ENCODE measurements around the gene DPP6.

DPP6 gene

DNA sequence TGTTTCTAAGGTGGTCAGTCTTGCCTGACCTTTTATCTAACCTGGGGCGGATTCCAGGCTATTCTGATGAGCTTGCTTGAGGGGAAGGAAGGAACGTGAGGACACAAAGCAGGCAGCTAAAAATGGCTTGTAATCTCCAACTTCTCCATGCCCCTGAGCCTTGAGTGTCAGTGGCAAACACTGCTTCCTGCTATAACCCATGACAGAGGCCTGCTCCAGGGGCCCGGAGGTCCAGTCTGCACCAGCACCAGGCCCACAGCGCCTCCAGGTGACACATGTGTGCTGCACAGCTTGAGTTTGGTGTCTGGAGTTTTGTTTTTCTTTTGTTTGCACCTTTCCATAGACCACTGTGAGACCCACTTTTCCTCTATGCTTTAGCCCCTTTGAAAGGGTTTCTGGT, 742.8 kb downstream of the DPP6 start:
- DNase-seq (ENCODE audit: low spot score) = no peak
- H3K27ac ChIP-seq (ENCODE audit: poor library complexity, severe bottlenecking) = no peak overlapping the region
- TF ChIP-seq, protein P1, sequence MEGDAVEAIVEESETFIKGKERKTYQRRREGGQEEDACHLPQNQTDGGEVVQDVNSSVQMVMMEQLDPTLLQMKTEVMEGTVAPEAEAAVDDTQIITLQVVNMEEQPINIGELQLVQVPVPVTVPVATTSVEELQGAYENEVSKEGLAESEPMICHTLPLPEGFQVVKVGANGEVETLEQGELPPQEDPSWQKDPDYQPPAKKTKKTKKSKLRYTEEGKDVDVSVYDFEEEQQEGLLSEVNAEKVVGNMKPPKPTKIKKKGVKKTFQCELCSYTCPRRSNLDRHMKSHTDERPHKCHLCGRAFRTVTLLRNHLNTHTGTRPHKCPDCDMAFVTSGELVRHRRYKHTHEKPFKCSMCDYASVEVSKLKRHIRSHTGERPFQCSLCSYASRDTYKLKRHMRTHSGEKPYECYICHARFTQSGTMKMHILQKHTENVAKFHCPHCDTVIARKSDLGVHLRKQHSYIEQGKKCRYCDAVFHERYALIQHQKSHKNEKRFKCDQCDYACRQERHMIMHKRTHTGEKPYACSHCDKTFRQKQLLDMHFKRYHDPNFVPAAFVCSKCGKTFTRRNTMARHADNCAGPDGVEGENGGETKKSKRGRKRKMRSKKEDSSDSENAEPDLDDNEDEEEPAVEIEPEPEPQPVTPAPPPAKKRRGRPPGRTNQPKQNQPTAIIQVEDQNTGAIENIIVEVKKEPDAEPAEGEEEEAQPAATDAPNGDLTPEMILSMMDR (IDR thresholded peaks at IDR 0.05; ENCODE audit: poor library complexity, severe bottlenecking) = no peak
- no peak for ATAC-seq (ENCODE audit: low read depth)
- no peaks in the 10 kb centered on the region for H3K9me3 ChIP-seq (ENCODE audit: severe bottlenecking)
- peaks cover 9% of the 10 kb centered on the region for H3K27me3 ChIP-seq (ENCODE audit: insufficient read depth, poor library complexity, severe bottlenecking)
- no peak overlapping the region for H3K4me3 ChIP-seq (ENCODE audit: severe bottlenecking)
- no peaks in the 10 kb centered on the region for H3K4me1 ChIP-seq (ENCODE audit: insufficient read depth, poor library complexity, severe bottlenecking)
- no peaks in the 10 kb centered on the region for H3K36me3 ChIP-seq (ENCODE audit: low read depth)

DNA sequence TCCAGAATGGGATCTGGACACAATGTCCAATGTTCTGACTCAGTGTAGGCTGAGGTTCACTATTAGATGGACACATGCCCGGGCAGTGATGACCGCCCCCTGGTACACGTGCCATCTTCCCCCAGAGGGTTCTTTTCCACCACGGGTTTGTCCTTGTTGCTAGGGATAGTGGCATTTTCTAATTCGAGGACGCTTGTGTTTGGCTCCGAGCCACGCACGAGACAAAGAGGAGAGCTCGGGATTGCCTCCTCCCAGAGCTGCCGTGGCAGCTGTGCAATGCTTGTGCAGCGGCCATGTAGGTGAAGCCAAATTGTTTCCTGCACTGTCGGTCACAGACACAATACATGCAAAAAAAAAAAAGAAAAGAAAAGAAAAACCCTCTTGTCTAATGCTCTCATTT, 743.2 kb downstream of the DPP6 start:
- no peak for ATAC-seq (ENCODE audit: low read depth)
- no peak overlapping the region for H3K4me3 ChIP-seq (ENCODE audit: severe bottlenecking)

DNA sequence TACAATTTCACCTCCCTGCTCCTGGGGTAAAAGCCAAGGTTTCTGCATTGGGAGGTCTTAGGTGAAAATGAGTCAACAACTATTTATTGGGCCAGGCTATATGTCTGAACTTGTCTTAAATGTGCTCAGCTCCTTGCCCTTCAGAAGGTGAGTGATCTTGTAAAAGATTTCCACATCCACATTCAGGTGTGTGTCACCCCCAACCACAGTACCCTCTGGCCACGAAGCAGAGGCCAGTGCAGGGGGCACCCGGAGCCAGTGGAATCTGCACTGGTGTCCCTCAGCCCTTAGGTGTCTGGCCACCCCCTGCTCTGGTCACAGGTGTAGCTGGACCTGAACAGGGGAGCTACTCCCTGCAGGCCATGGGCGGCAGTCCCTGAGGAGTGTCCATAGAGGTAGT, 752.3 kb downstream of the DPP6 start:
- H3K27ac ChIP-seq (ENCODE audit: poor library complexity, severe bottlenecking) = peak overlapping the region; percentile 40
- peak; percentile 92 for ATAC-seq (ENCODE audit: low read depth)
- no peaks in the 10 kb centered on the region for H3K4me1 ChIP-seq (ENCODE audit: insufficient read depth, poor library complexity, severe bottlenecking)
- TF ChIP-seq, protein P1 (IDR thresholded peaks at IDR 0.05; ENCODE audit: poor library complexity, severe bottlenecking) = no peak
- DNase-seq (ENCODE audit: low spot score) = no peak
- H3K27me3 ChIP-seq (ENCODE audit: insufficient read depth, poor library complexity, severe bottlenecking) = no peaks in the 10 kb centered on the region
- no peaks in the 10 kb centered on the region for H3K9me3 ChIP-seq (ENCODE audit: severe bottlenecking)
- H3K36me3 ChIP-seq (ENCODE audit: low read depth) = no peaks in the 10 kb centered on the region
- H3K4me3 ChIP-seq (ENCODE audit: severe bottlenecking) = no peak overlapping the region

More for the DNA sequence above, 743.2 kb downstream of the DPP6 start:
- no peak for DNase-seq (ENCODE audit: low spot score)
- Histone ChIP-seq H3K27ac (ENCODE audit: poor library complexity, severe bottlenecking) (no peak overlapping the region), H3K27me3 (ENCODE audit: insufficient read depth, poor library complexity, severe bottlenecking) (peaks cover 9% of the 10 kb centered on the region), H3K9me3 (ENCODE audit: severe bottlenecking) (no peaks in the 10 kb centered on the region), H3K36me3 (ENCODE audit: low read depth) (no peaks in the 10 kb centered on the region), H3K4me1 (ENCODE audit: insufficient read depth, poor library complexity, severe bottlenecking) (no peaks in the 10 kb centered on the region)
- TF ChIP-seq, protein P1 (IDR thresholded peaks at IDR 0.05; ENCODE audit: poor library complexity, severe bottlenecking) = no peak

DNA sequence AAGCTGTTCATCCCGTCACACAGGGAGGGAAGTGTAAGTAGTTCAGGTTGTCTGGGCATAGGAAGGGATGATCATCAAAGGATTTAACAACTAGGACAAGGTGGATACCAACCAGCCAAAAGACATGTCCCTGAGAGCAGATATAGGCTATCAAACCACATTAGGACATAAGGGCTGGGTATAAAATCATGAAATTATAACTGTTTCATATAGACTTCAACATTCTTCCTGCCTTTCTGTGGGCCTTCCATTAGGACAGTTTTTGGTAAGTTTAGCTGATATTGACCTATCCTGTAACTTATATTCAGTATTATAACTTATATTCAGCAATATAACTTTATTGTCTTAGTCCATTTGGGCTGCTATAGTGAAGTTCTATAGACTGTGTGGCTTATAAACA, 759.8 kb downstream of the DPP6 start:
- H3K4me3 ChIP-seq (ENCODE audit: severe bottlenecking) = no peak overlapping the region
- H3K27me3 ChIP-seq (ENCODE audit: insufficient read depth, poor library complexity, severe bottlenecking) = no peaks in the 10 kb centered on the region
- ATAC-seq (ENCODE audit: low read depth) (no peak), DNase-seq (ENCODE audit: low spot score) (no peak)
- H3K27ac ChIP-seq (ENCODE audit: poor library complexity, severe bottlenecking) = no peak overlapping the region
- H3K36me3 ChIP-seq (ENCODE audit: low read depth) = no peaks in the 10 kb centered on the region
- peaks cover 3% of the 10 kb centered on the region for H3K9me3 ChIP-seq (ENCODE audit: severe bottlenecking)
- no peaks in the 10 kb centered on the region for H3K4me1 ChIP-seq (ENCODE audit: insufficient read depth, poor library complexity, severe bottlenecking)
- TF ChIP-seq, protein P1 (IDR thresholded peaks at IDR 0.05; ENCODE audit: poor library complexity, severe bottlenecking) = no peak

DNA sequence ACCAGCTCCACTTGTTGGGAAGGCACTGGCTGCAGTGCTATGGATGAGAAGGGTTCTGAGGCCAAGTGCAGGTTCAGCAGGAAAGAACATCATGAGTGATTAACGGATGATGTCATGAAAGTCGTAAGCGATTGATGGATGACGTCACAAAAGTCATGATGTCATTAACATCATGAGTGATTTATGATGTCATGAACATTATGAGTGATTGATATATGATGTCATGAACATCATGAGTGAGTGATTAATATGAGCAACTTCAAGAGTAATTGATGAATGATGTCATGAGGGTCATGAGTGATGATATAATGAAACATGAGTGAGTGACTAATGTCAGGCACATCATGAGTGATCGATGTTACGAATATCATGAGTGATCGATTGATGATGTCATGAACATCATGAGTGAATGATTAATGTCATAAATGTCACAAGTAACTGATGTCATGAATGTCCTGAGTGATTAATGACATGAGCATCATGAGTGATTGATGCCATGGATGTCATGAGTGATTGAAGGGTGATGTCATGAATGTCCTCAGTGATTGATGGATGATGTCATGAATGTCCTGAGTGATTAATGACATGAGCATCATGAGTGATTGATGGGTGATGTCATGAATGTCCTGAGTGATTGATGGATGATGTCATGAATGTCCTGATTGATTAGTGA, 765.2 kb downstream of the DPP6 start:
- no peak for ATAC-seq (ENCODE audit: low read depth)

More for the DNA sequence above, 765.2 kb downstream of the DPP6 start:
- no peaks in the 10 kb centered on the region for H3K9me3 ChIP-seq (ENCODE audit: severe bottlenecking)
- no peak overlapping the region for H3K4me3 ChIP-seq (ENCODE audit: severe bottlenecking)
- no peaks in the 10 kb centered on the region for H3K4me1 ChIP-seq (ENCODE audit: insufficient read depth, poor library complexity, severe bottlenecking)
- H3K27me3 ChIP-seq (ENCODE audit: insufficient read depth, poor library complexity, severe bottlenecking) = no peaks in the 10 kb centered on the region
- TF ChIP-seq, protein P1 (IDR thresholded peaks at IDR 0.05; ENCODE audit: poor library complexity, severe bottlenecking) = no peak
- no peaks in the 10 kb centered on the region for H3K36me3 ChIP-seq (ENCODE audit: low read depth)
- H3K27ac ChIP-seq (ENCODE audit: poor library complexity, severe bottlenecking) = no peak overlapping the region
- DNase-seq (ENCODE audit: low spot score) = no peak

Data from RWPE2 (cell line).